ENCODE data around the gene RGSL1.

Gene RGSL1

GRCh38 chr1:182595641-182596240 is 145.8 kb downstream of the RGSL1 start:
- peak; percentile 63 for DNase-seq

DNA sequence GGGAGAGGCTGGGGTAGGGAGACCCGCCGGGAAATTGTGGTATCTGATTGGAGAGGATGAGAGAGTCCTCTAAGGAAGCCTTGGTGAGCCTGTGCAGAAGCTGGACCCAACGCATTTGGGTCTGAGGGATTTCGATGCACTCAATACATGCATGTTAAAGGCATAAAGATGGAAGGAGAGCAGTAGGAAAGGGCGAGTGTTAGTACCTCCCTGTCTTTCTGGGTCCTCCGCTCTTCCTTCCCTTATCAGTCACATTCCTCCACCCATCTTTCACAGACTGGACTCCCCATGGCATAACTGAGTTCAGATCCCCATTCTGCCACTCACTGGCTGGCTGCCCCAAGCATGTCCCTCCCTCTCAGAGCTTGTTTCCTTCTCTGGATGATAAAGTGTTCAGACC is 147.0 kb downstream of the RGSL1 start:
- no peak for DNase-seq

DNA sequence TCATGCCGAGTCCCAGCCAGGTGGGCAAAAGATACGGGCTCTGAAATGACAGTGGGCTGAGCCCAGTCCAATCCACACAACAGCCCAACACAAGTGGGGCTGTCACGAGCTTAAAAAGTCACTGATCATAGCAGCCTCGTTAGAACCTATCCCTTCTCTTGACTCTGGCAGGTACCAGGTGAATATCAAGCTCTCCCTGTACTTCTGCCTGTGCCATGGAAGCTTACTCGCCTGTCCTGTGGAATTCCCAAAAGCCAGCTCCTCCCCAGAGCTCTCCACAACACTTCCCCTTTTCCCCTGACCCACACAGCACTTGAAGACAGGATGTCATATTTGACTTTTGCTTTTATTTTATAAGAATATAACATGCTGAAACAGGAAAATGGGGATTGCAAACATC is 148.3 kb downstream of the RGSL1 start:
- no peak for DNase-seq

DNA sequence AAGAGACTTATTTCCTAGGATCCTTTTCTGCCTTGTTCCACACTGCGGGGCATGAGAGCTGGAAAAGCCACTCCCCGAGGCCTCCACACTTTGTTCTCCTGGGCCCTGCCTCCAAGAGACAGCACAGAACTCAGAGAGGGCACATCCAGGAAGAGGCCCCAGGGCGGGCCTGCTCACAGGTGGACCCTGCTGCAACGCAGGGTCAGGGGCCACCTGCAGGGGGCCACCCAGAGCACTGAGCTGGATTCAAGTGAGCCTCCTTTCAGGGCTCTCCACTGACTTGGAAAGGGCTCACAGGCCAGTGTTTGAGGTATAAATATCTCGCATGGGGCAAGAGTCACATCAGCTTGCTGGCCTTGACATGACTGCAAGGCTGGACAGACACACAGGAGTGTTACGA is 149.4 kb downstream of the RGSL1 start:
- DNase-seq, result no peak

DNA sequence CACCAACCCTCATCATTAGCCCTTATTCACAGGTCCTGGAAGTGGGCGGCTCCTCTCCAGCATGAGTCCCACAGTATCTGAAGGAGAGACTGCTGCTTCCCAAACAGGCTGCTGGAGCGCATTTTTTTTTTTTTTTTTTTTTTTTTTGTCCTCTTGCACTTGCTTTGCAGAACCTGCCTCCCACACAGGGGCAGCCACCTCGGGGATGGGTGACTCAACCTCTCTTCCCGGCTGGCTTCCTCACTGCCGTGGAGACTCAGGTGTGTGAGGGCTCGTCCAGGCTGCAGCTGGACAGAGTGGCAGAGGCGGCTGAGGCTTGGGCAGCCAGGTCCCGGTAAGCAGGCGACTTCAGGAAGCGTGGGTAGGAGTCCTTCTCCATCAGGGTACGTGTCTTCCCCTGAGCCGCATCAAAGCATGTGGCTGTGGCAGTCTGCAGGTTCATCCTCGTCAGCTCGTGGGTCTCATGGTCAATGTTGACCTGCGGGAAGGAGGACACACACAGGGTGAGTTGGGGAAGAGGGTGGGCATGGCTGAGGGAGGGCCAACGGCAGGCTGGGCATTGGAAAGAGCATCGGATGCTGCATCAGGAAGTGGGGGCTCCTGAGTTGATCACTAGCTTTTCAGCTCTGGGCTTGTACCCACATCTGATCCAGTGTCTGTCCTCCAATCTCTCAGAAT is 150.2 kb downstream of the RGSL1 start:
- no peak for DNase-seq

GRCh38 chr1:182600745-182601415 is 150.9 kb downstream of the RGSL1 start:
- no peak for DNase-seq

- DNase-seq, result peak; percentile 69
Measured at GRCh38 chr1:182601416-182601786, 151.5 kb downstream of the RGSL1 start.

- DNase-seq, result no peak
Measured at GRCh38 chr1:182601913-182602312, 152.0 kb downstream of the RGSL1 start.

DNA sequence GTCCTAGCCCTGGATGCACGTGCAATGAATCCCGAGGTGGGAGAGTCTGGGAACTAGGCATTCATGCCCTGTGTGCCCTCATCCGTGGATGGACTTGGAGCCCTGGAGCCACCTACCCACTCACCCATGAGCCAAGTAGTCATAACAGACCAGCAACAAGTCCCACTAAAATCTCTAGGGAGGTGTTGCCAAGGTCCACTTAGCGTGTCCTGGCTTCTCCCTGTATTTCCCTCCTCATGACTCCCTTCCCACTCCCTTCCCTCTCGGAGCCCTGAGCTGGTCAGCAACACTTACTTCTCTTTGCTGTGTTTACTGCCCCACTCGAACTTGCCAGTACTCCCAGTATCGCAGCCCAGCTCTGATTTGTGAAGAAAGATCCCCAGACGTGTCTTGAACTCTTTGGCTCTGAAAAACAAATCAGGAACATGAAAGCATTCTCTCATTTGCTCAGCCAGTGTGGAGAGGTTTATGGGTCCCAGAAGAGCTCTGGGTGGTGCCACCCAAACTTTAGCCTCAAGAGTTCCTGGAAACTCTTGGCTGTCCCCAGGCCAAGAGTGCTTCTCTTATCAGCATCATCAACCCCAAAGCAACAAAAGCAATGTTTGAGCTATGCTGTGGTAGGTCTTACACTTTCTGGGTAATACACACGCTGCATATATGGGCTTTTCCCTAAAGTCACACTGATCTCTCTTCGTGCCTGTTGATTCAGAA is 153.1 kb downstream of the RGSL1 start:
- no peak for DNase-seq

GRCh38 chr1:182603646-182604174 is 153.8 kb downstream of the RGSL1 start:
- DNase-seq, result no peak

GRCh38 chr1:182604175-182605164 is 154.5 kb downstream of the RGSL1 start, which contains the start of gene RGS16:
RGS16 (minus strand) TSS chr1:182604389; CDS start chr1:182604259, 130 bp downstream.
- DNase-seq, result peak; percentile 82

- DNase-seq, result no peak
Measured at GRCh38 chr1:182607566-182607965, 157.6 kb downstream of the RGSL1 start.

GRCh38 chr1:182608236-182608635 is 158.3 kb downstream of the RGSL1 start:
- no peak for DNase-seq

- no peak for DNase-seq
Measured at GRCh38 chr1:182608845-182609610, 159.1 kb downstream of the RGSL1 start.

Measured in activated T-cell treated with anti-CD3 and anti-CD28 coated beads for 4 hours (primary cell).